Measurements from ENCODE around the gene GDAP2.
"Not testable (repeated sequence)": the region's sequence is repeated elsewhere in the genome, so short reads cannot be mapped to it uniquely, and the experiment has no call there.

The GDAP2 gene

GRCh38 chr1:117904485-117904884 is 24.9 kb downstream of the GDAP2 start:
- no peak for DNase-seq (ENCODE audit: low read depth in 1 of 2, low spot score in 1 of 2)

- no peak for DNase-seq (ENCODE audit: low read depth in 1 of 2, low spot score in 1 of 2)
Observed at GRCh38 chr1:117902944-117903343, 26.5 kb downstream of the GDAP2 start.

GRCh38 chr1:117899801-117900200 is 29.6 kb downstream of the GDAP2 start:
- no peak for DNase-seq (ENCODE audit: low read depth in 1 of 2, low spot score in 1 of 2)

- DNase-seq (ENCODE audit: low read depth in 1 of 2, low spot score in 1 of 2) = no peak
Observed at GRCh38 chr1:117897551-117897950, 31.9 kb downstream of the GDAP2 start.

GRCh38 chr1:117895482-117896114 is 33.8 kb downstream of the GDAP2 start:
- peak; percentile 12 to 46 for DNase-seq (ENCODE audit: low read depth in 1 of 2, low spot score in 1 of 2)

- DNase-seq (ENCODE audit: low read depth in 1 of 2, low spot score in 1 of 2) = no peak
Observed at GRCh38 chr1:117894078-117894477, 35.3 kb downstream of the GDAP2 start.

GRCh38 chr1:117892512-117892911 is 36.9 kb downstream of the GDAP2 start:
- DNase-seq (ENCODE audit: low read depth in 1 of 2, low spot score in 1 of 2) = no peak

GRCh38 chr1:117890452-117890851 is 39.0 kb downstream of the GDAP2 start:
- no peak for DNase-seq (ENCODE audit: low read depth in 1 of 2, low spot score in 1 of 2)

- no peak for DNase-seq (ENCODE audit: low read depth in 1 of 2, low spot score in 1 of 2)
Observed at GRCh38 chr1:117886101-117886795, 43.2 kb downstream of the GDAP2 start.

GRCh38 chr1:117883616-117884015 is 45.8 kb downstream of the GDAP2 start:
- DNase-seq (ENCODE audit: low read depth in 1 of 2, low spot score in 1 of 2) = no peak

GRCh38 chr1:117879284-117879683 is 50.1 kb downstream of the GDAP2 start:
- no peak for DNase-seq (ENCODE audit: low read depth in 1 of 2, low spot score in 1 of 2)

- DNase-seq (ENCODE audit: low read depth in 1 of 2, low spot score in 1 of 2) = no peak
Observed at GRCh38 chr1:117877823-117878222, 51.6 kb downstream of the GDAP2 start.

- no peak for DNase-seq (ENCODE audit: low read depth in 1 of 2, low spot score in 1 of 2)
Observed at GRCh38 chr1:117871013-117871412, 58.4 kb downstream of the GDAP2 start.

- no peak for DNase-seq (ENCODE audit: low read depth in 1 of 2, low spot score in 1 of 2)
Observed at GRCh38 chr1:117861694-117862093, 67.7 kb downstream of the GDAP2 start.

GRCh38 chr1:117860896-117861610 is 68.4 kb downstream of the GDAP2 start:
- DNase-seq (ENCODE audit: low read depth in 1 of 2, low spot score in 1 of 2) = no peak

- DNase-seq (ENCODE audit: low read depth in 1 of 2, low spot score in 1 of 2) = no peak
Observed at GRCh38 chr1:117859901-117860300, 69.5 kb downstream of the GDAP2 start.

- no peak for DNase-seq (ENCODE audit: low read depth in 1 of 2, low spot score in 1 of 2)
Observed at GRCh38 chr1:117857418-117857817, 72.0 kb downstream of the GDAP2 start.

GRCh38 chr1:117852853-117853553 is 76.4 kb downstream of the GDAP2 start:
- DNase-seq (ENCODE audit: low read depth in 1 of 2, low spot score in 1 of 2) = no peak

GRCh38 chr1:117851687-117852086 is 77.7 kb downstream of the GDAP2 start:
- DNase-seq (ENCODE audit: low read depth in 1 of 2, low spot score in 1 of 2) = no peak

GRCh38 chr1:117846674-117847425 is 82.6 kb downstream of the GDAP2 start:
- DNase-seq (ENCODE audit: low read depth in 1 of 2, low spot score in 1 of 2) = no peak

GRCh38 chr1:117844478-117844877 is 84.9 kb downstream of the GDAP2 start:
- DNase-seq (ENCODE audit: low read depth in 1 of 2, low spot score in 1 of 2) = not testable (repeated sequence)

Measured in activated CD4-positive, alpha-beta T cell treated with anti-CD3 and anti-CD28 coated beads, Interleukin-2, amount 50 U/mL, for 24 hours (primary cell).